ENCODE measurements around the gene GPR4. TPM values are rescaled to one million over a fixed set of nuclear protein-coding genes. Genes with fewer than 3 reads are reported as not detected.

The GPR4 gene
- total RNA-seq, 1 experiment from 2014 or later = not detected

- Mint-ChIP-seq H3K4me1 (ENCODE audit: insufficient read depth, unreplicated experiment) (peaks cover 32% of the 10 kb centered on the region), H3K4me3 (ENCODE audit: unreplicated experiment) (no peak overlapping the region), H3K9me3 (ENCODE audit: unreplicated experiment) (no peaks in the 10 kb centered on the region), H3K27me3 (ENCODE audit: insufficient read depth, unreplicated experiment) (no peaks in the 10 kb centered on the region), H3K27ac (ENCODE audit: low read depth, unreplicated experiment) (no peak overlapping the region), H3K36me3 (ENCODE audit: insufficient read depth, unreplicated experiment) (peaks cover 22% of the 10 kb centered on the region)
- intact Hi-C loops (cut with micrococcal nuclease) = no loop called here
- ChIA-PET CTCF (interaction anchor here (1.1 to 1.6 kb wide), 2 partner anchors 61 to 101 kb away, joined by 4 to 5 read pairs; no protein-coding TSS in a partner anchor), POLR2A (interaction anchor here (1.2 kb wide), 1 partner anchor 16 kb away, joined by 3 read pairs; no protein-coding TSS in a partner anchor)
- BruUV-seq (replicated peaks) = no TSS peak
- TF ChIP-seq CTCF (IDR thresholded peaks at IDR 0.05; ENCODE audit: unreplicated experiment) = no peak
- DNase-seq (ENCODE audit: unreplicated experiment) = no peak
Observed at GRCh38 chr19:45581576-45581975, 20.4 kb downstream of the GPR4 start.

GRCh38 chr19:45578861-45579260, 23.2 kb downstream of the GPR4 start:
- Mint-ChIP-seq H3K36me3 (ENCODE audit: insufficient read depth, unreplicated experiment) (peaks cover 15% of the 10 kb centered on the region), H3K4me1 (ENCODE audit: insufficient read depth, unreplicated experiment) (peaks cover 30% of the 10 kb centered on the region), H3K27ac (ENCODE audit: low read depth, unreplicated experiment) (peak overlapping the region; percentile 84), H3K4me3 (ENCODE audit: unreplicated experiment) (no peak overlapping the region), H3K27me3 (ENCODE audit: insufficient read depth, unreplicated experiment) (no peaks in the 10 kb centered on the region), H3K9me3 (ENCODE audit: unreplicated experiment) (no peaks in the 10 kb centered on the region)
- BruUV-seq (replicated peaks) = TSS peak; percentile 63
- ChIA-PET CTCF (no interaction called here), POLR2A (interaction anchor here (2.4 to 3.1 kb wide), 2 partner anchors 52 to 63 kb away, joined by 10 to 19 read pairs; no protein-coding TSS in a partner anchor)
- DNase-seq (ENCODE audit: unreplicated experiment) = no peak
- TF ChIP-seq CTCF (IDR thresholded peaks at IDR 0.05; ENCODE audit: unreplicated experiment) = no peak
- intact Hi-C loops (cut with micrococcal nuclease) = no loop called here

GRCh38 chr19:45577111-45577905, 24.7 kb downstream of the GPR4 start:
- Mint-ChIP-seq H3K27me3 (ENCODE audit: insufficient read depth, unreplicated experiment) (no peaks in the 10 kb centered on the region), H3K9me3 (ENCODE audit: unreplicated experiment) (no peaks in the 10 kb centered on the region), H3K4me3 (ENCODE audit: unreplicated experiment) (peak overlapping the region; percentile 57), H3K4me1 (ENCODE audit: insufficient read depth, unreplicated experiment) (peaks cover 27% of the 10 kb centered on the region), H3K27ac (ENCODE audit: low read depth, unreplicated experiment) (peak overlapping the region; percentile 84), H3K36me3 (ENCODE audit: insufficient read depth, unreplicated experiment) (peaks cover 10% of the 10 kb centered on the region)
- TF ChIP-seq CTCF (IDR thresholded peaks at IDR 0.05; ENCODE audit: unreplicated experiment) = no peak
- peak; percentile 77 for DNase-seq (ENCODE audit: unreplicated experiment)
- no TSS peak for BruUV-seq (replicated peaks)
- CTCF ChIA-PET = interaction anchor here (0.6 to 1.5 kb wide), 6 partner anchors 13 to 91 kb away, joined by 3 to 7 read pairs (median 4); no protein-coding TSS in a partner anchor
- intact Hi-C loops (cut with micrococcal nuclease) = no loop called here
- POLR2A ChIA-PET = interaction anchor here (0.6 to 3.1 kb wide), 21 partner anchors 9 to 170 kb away, joined by 3 to 19 read pairs (median 4); partner anchors contain the start of genes EML2, QPCTL and SNRPD2

- H3K27me3 Mint-ChIP-seq (ENCODE audit: insufficient read depth, unreplicated experiment) = no peaks in the 10 kb centered on the region
- intact Hi-C loops (cut with micrococcal nuclease) = no loop called here
- no peak for TF ChIP-seq CTCF (IDR thresholded peaks at IDR 0.05; ENCODE audit: unreplicated experiment)
- H3K9me3 Mint-ChIP-seq (ENCODE audit: unreplicated experiment) = no peaks in the 10 kb centered on the region
- no TSS peak for BruUV-seq (replicated peaks)
- H3K4me3 Mint-ChIP-seq (ENCODE audit: unreplicated experiment) = peak overlapping the region; percentile 57
- peaks cover 25% of the 10 kb centered on the region for H3K4me1 Mint-ChIP-seq (ENCODE audit: insufficient read depth, unreplicated experiment)
- peaks cover 7% of the 10 kb centered on the region for H3K36me3 Mint-ChIP-seq (ENCODE audit: insufficient read depth, unreplicated experiment)
- peak overlapping the region; percentile 84 for H3K27ac Mint-ChIP-seq (ENCODE audit: low read depth, unreplicated experiment)
- DNase-seq (ENCODE audit: unreplicated experiment) = no peak
- POLR2A ChIA-PET = interaction anchor here (0.6 to 3.1 kb wide), 20 partner anchors 8 to 169 kb away, joined by 3 to 19 read pairs (median 4); partner anchors contain the start of genes EML2, QPCTL and SNRPD2
- CTCF ChIA-PET = interaction anchor here (0.6 to 1.8 kb wide), 6 partner anchors 14 to 91 kb away, joined by 3 to 7 read pairs (median 4); no protein-coding TSS in a partner anchor
Observed at GRCh38 chr19:45576682-45577081, 25.3 kb downstream of the GPR4 start.

All from MCF 10A (cell line).